Stomach (tissue), 4 donors: Measurements from ENCODE around the gene PHLDB1.

Experiments
- CTCF ChIP-seq, 7 experiments: fragments of 450-650 bp in 4 of 7; fragments of 200-600 bp in 3 of 7; sonication (generic) in 3 of 7; IDR thresholded peaks; one replicate each; pipeline ENCODE4 v1.5.1; 2016 to 2019; ENCODE audit warnings: antibody characterized with exemption in 7 of 7, control low read depth in 2 of 7, mild to moderate bottlenecking in 1 of 7
- POLR2A ChIP-seq, 4 donors: fragments of 450-650 bp; IDR thresholded peaks; one replicate each; pipeline ENCODE4 v1.6.1; 2016; ENCODE audit warnings: antibody characterized with exemption in 4 of 4, control low read depth in 2 of 4, mild to moderate bottlenecking in 1 of 4, moderate library complexity in 1 of 4
- POLR2AphosphoS5 ChIP-seq, 3 donors: sonication (generic); formaldehyde crosslinking; IDR thresholded peaks; one replicate each; pipeline ENCODE4 v1.6.1; 2016; ENCODE audit warnings: antibody characterized with exemption in 3 of 3

GRCh38 chr11:118596224-118597146 is 10.9 kb upstream of the PHLDB1 start:
- no peak for TF ChIP-seq POLR2A (IDR thresholded peaks at IDR 0.05)
- TF ChIP-seq CTCF (IDR thresholded peaks at IDR 0.05): no peak
- no peak for TF ChIP-seq POLR2AphosphoS5 (IDR thresholded peaks at IDR 0.05)
